HepG2 (cell line): ENCODE data around the gene KCND3. TPM values are rescaled to one million over a fixed set of nuclear protein-coding genes. Genes with fewer than 3 reads are reported as not detected.

Experiments used
- ATAC-seq: fragments of 200-7000 bp; cut with Tn5 transposase; 3 replicates; pipeline ENCODE4 v1.9.1; 2020; ENCODE audit warnings: mild to moderate bottlenecking, moderate library complexity
- BruUV-seq: library from RNA; stranded (reverse); fragments of 400-500 nt; replicated peaks from 2 replicates; lab custom pipeline; 2021; lab: Mats Ljungman, UMichigan
- CTCF ChIA-PET: fragments of 300-600 bp; formaldehyde crosslinking; extraction: SDS; loops from one replicate; lab custom pipeline; 2021; ENCODE audit warnings: low total read pairs, inconsistent platforms, low intra/inter-chr PET ratio; lab: Yijun Ruan, JAX
- POLR2A ChIA-PET: fragments of 350-600 bp; sonication (Branson Sonifier 250); formaldehyde crosslinking; loops from one replicate; lab custom pipeline; 2020; ENCODE audit warnings: antibody characterized with exemption, inconsistent platforms; lab: Yijun Ruan, JAX
- DNase-seq: peaks from one replicate; pipeline ENCODE4 v3.0.0-alpha.2; 2015; ENCODE audit warnings: low spot score
- FAIRE-seq: peaks from 3 replicates; lab custom pipeline; 2011; peaks lifted over from hg19 to GRCh38; lab: Jason Lieb, UNC
- H2AFZ ChIP-seq: one replicate; pipeline ENCODE4 v1.6.1; 2011; ENCODE audit warnings: low read length, inconsistent platforms
- H3K27ac ChIP-seq: fragments of 300-600 bp; 3 replicates; pipeline ENCODE4 v1.8.0; 2011; ENCODE audit warnings: mixed run types, mild to moderate bottlenecking, mixed read lengths, low read length, inconsistent platforms; ENCODE audit not compliant: insufficient read depth; ENCODE audit errors: extremely low read length
- H3K27me3 ChIP-seq, 2 experiments: fragments of 200-600 bp in 1 of 2; 2 replicates in 1 of 2; 3 replicates in 1 of 2; pipeline versions ENCODE4 v1.6.0 to v1.8.0; 2011; ENCODE audit warnings: low read length in 2 of 2, mild to moderate bottlenecking in 2 of 2, moderate library complexity in 2 of 2, inconsistent platforms in 1 of 2; ENCODE audit not compliant: insufficient read depth in 2 of 2, control insufficient read depth in 1 of 2
- H3K36me3 ChIP-seq, 2 experiments: fragments of 200-600 bp in 1 of 2; replicated peaks in 1 of 2; 2 replicates in 1 of 2; 3 replicates in 1 of 2; pipeline versions ENCODE4 v1.5.1 to v1.8.0; 2011; ENCODE audit warnings: low read length in 2 of 2, inconsistent platforms in 1 of 2; ENCODE audit not compliant: insufficient read depth in 2 of 2, control insufficient read depth in 1 of 2
- H3K4me1 ChIP-seq: 2 replicates; pipeline ENCODE4 v1.5.1; 2012; ENCODE audit warnings: low read length, inconsistent platforms; ENCODE audit not compliant: insufficient read depth
- H3K4me2 ChIP-seq: 2 replicates; pipeline ENCODE4 v1.6.0; 2011; ENCODE audit warnings: low read depth, low read length, inconsistent platforms
- H3K4me3 ChIP-seq, 3 experiments: fragments of 200-600 bp in 1 of 3; sonication (generic), shearing (Covaris generic) in 1 of 3; replicated peaks in 1 of 3; 2 replicates each; pipeline ENCODE4 v1.5.1; 2011 to 2016; ENCODE audit warnings: low read length in 3 of 3, inconsistent platforms in 2 of 3, low read depth in 2 of 3, mild to moderate bottlenecking in 2 of 3, control low read depth in 1 of 3, mixed read lengths in 1 of 3; ENCODE audit not compliant: insufficient read depth in 1 of 3
- H3K79me2 ChIP-seq: one replicate; pipeline ENCODE4 v1.6.1; 2011; ENCODE audit warnings: low read length, inconsistent platforms; ENCODE audit not compliant: insufficient read depth
- H3K9ac ChIP-seq: 2 replicates; pipeline ENCODE4 v1.6.0; 2011; ENCODE audit warnings: mild to moderate bottlenecking, low read depth, low read length, inconsistent platforms; ENCODE audit not compliant: insufficient read depth
- H3K9me3 ChIP-seq: 2 replicates; pipeline ENCODE4 v1.5.1; 2012; ENCODE audit warnings: mild to moderate bottlenecking, low read length
- H4K20me1 ChIP-seq: 2 replicates; pipeline ENCODE4 v1.6.0; 2011; ENCODE audit warnings: inconsistent platforms, mild to moderate bottlenecking, low read length, moderate library complexity; ENCODE audit not compliant: insufficient read depth
- BRCA1 ChIP-seq: sonication (generic); formaldehyde crosslinking; IDR thresholded peaks from 2 replicates; pipeline ENCODE4 v1.4.0; 2020; ENCODE audit warnings: missing genetic modification reagents
- FOXK1 ChIP-seq: sonication (generic); formaldehyde crosslinking; IDR thresholded peaks from 2 replicates; pipeline ENCODE4 v1.4.0; 2020; ENCODE audit warnings: low read depth, missing genetic modification reagents, borderline replicate concordance
- ISL2 ChIP-seq: sonication (generic); formaldehyde crosslinking; IDR thresholded peaks from 2 replicates; pipeline ENCODE4 v1.5.0; 2020; ENCODE audit warnings: missing genetic modification reagents
- NONO ChIP-seq, 2 experiments: fragments of 450-650 bp in 1 of 2; sonication (generic) in 1 of 2; formaldehyde crosslinking in 1 of 2; IDR thresholded peaks in 1 of 2; conservative IDR thresholded peaks in 1 of 2; 2 replicates each; pipeline versions ENCODE4 v1.6.1 to v1.8.0; 2017 to 2022; ENCODE audit warnings: mild to moderate bottlenecking in 1 of 2, missing genetic modification reagents in 1 of 2, moderate library complexity in 1 of 2
- PTBP1 ChIP-seq: fragments of 200-400 bp; formaldehyde crosslinking; IDR thresholded peaks from 2 replicates; pipeline ENCODE4 v1.6.1; 2018; ENCODE audit warnings: low read length, low read depth; ENCODE audit not compliant: poor library complexity, severe bottlenecking
- SIX1 ChIP-seq: sonication (generic); formaldehyde crosslinking; IDR thresholded peaks from 2 replicates; pipeline ENCODE4 v1.4.0; 2020; ENCODE audit warnings: missing genetic modification reagents, borderline replicate concordance
- SP2 ChIP-seq: sonication (generic); formaldehyde crosslinking; IDR thresholded peaks from 2 replicates; pipeline ENCODE4 v1.5.1; 2020; ENCODE audit warnings: mild to moderate bottlenecking, missing genetic modification reagents
- TARDBP ChIP-seq: sonication (generic); formaldehyde crosslinking; IDR thresholded peaks from 2 replicates; pipeline ENCODE4 v1.8.0; 2022; ENCODE audit warnings: mild to moderate bottlenecking, missing genetic modification reagents
- ZBTB1 ChIP-seq: sonication (generic); formaldehyde crosslinking; IDR thresholded peaks from 2 replicates; pipeline ENCODE4 v1.4.0; 2020; ENCODE audit warnings: missing genetic modification reagents, borderline replicate concordance
- ZFP82 ChIP-seq: sonication (generic); formaldehyde crosslinking; IDR thresholded peaks from 2 replicates; pipeline ENCODE4 v1.5.1; 2020; ENCODE audit warnings: mild to moderate bottlenecking, missing genetic modification reagents, borderline replicate concordance
- ZFP90 ChIP-seq: sonication (generic); formaldehyde crosslinking; IDR thresholded peaks from 2 replicates; pipeline ENCODE4 v1.8.0; 2022; ENCODE audit warnings: missing genetic modification reagents, mild to moderate bottlenecking, inconsistent platforms, borderline replicate concordance
- ZMAT3 ChIP-seq: sonication (generic); formaldehyde crosslinking; conservative IDR thresholded peaks from 2 replicates; pipeline ENCODE4 v1.7.0; 2021; ENCODE audit warnings: missing genetic modification reagents
- ZMYM3 ChIP-seq: sonication (generic); formaldehyde crosslinking; IDR thresholded peaks from 2 replicates; pipeline ENCODE4 v1.5.1; 2020; ENCODE audit warnings: mild to moderate bottlenecking, missing genetic modification reagents
- ZNF230 ChIP-seq: sonication (generic); formaldehyde crosslinking; IDR thresholded peaks from 2 replicates; pipeline ENCODE4 v1.4.0; 2020; ENCODE audit warnings: mild to moderate bottlenecking, missing genetic modification reagents
- ZNF354B ChIP-seq: sonication (generic); formaldehyde crosslinking; IDR thresholded peaks from 2 replicates; pipeline ENCODE4 v1.8.0; 2022; ENCODE audit warnings: mild to moderate bottlenecking, missing genetic modification reagents
- ZNF503 ChIP-seq: sonication (generic); formaldehyde crosslinking; IDR thresholded peaks from 2 replicates; pipeline ENCODE4 v1.4.0; 2020; ENCODE audit warnings: missing genetic modification reagents
- ZSCAN25 ChIP-seq: sonication (generic); formaldehyde crosslinking; IDR thresholded peaks from 2 replicates; pipeline ENCODE4 v1.8.0; 2022; ENCODE audit warnings: mild to moderate bottlenecking, missing genetic modification reagents
- in situ Hi-C: cut with HindIII; loops from 2 replicates; pipeline ENCODE4 v1.10.0; 2017; ENCODE audit warnings: low pct_unique_long_range_greater_than_20kb; ENCODE audit not compliant: extremely low pct_ligation_motif_present
- intact Hi-C: fragments of 100-400 bp; cut with micrococcal nuclease; formaldehyde crosslinking; loops from one replicate; pipeline ENCODE4 v1.10.0; 2022; ENCODE audit not compliant: unreplicated experiment
- polyA plus RNA-seq, 8 experiments: library from polyadenylated mRNA; depleted of rRNA in 3 of 8; stranded (reverse) in 7 of 8; unstranded in 1 of 8; fragments of >200 nt; fragmentation: Illumina TruSeq in 4 of 8; extraction: Trizol in 4 of 8; gene quantifications; 2 replicates each; pipeline versions ENCODE4 v1.2.1 to v1.2.3, GENCODE V29; 2011 to 2016; ENCODE audit warnings: low read depth in 4 of 8, missing spikeins in 1 of 8, mixed read lengths in 1 of 8; ENCODE audit not compliant: insufficient read depth in 1 of 8
- total RNA-seq, 5 experiments: library from RNA; depleted of rRNA; stranded (reverse); fragments of >200 nt; fragmentation: Illumina TruSeq; extraction: Trizol; gene quantifications; 2 replicates each; pipeline ENCODE4 v1.2.3, GENCODE V29; 2016; ENCODE audit warnings: low read depth in 1 of 5
- TF ChIP-seq, protein P1 (sequence below): sonication (generic); formaldehyde crosslinking; IDR thresholded peaks from 2 replicates; pipeline ENCODE4 v1.5.0; 2020; ENCODE audit warnings: mild to moderate bottlenecking, missing genetic modification reagents, borderline replicate concordance

KCND3 gene
- total and polyA plus RNA-seq, 2 of the 13 experiments (the other 11 are each of a cell fraction or from before 2014, with no cell fraction given) = 0.04 TPM; not detected in 1

GRCh38 chr1:111769517-111770146 is 219.8 kb downstream of the KCND3 start (continued):
- TF ChIP-seq FOXK1 (CRISPR knock-in tag) = 0 out of 2 replicates have a peak, but pooled peaks have one; percentile 23
- no peak for TF ChIP-seq ZMAT3
- TF ChIP-seq, protein P1, sequence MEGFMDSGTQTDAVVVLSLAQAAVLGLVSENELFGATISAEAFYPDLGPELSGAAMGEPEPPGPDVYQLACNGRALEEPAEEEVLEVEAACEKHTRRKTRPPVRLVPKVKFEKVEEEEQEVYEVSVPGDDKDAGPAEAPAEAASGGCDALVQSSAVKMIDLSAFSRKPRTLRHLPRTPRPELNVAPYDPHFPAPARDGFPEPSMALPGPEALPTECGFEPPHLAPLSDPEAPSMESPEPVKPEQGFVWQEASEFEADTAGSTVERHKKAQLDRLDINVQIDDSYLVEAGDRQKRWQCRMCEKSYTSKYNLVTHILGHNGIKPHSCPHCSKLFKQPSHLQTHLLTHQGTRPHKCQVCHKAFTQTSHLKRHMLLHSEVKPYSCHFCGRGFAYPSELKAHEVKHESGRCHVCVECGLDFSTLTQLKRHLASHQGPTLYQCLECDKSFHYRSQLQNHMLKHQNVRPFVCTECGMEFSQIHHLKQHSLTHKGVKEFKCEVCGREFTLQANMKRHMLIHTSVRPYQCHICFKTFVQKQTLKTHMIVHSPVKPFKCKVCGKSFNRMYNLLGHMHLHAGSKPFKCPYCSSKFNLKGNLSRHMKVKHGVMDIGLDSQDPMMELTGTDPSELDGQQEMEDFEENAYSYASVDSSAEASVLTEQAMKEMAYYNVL (CRISPR knock-in tag) = no peak
- TF ChIP-seq SIX1 (CRISPR knock-in tag) = peak; percentile 78; the same call in 1 of the 2 replicates
- no peak for TF ChIP-seq ZBTB1
- TF ChIP-seq SP2 (CRISPR knock-in tag) = no peak
- no peak for TF ChIP-seq ZFP90 (CRISPR knock-in tag)

- CTCF ChIA-PET = interaction anchor here (0.9 to 2.8 kb wide), 3 partner anchors 54 to 287 kb away, joined by 3 to 27 read pairs (median 3); no protein-coding TSS in a partner anchor
- H3K9me3 ChIP-seq = no peaks in the 10 kb centered on the region
- POLR2A ChIA-PET = no interaction called here
- TF ChIP-seq ZNF503 (CRISPR knock-in tag) = no peak
- no peak for TF ChIP-seq ZNF354B
- TF ChIP-seq PTBP1 = no peak
- no peak for TF ChIP-seq ISL2
- no peak for TF ChIP-seq ZFP82 (CRISPR knock-in tag)
- no peak for TF ChIP-seq ZNF230 (CRISPR knock-in tag)
- TF ChIP-seq BRCA1 = no peak
- TF ChIP-seq TARDBP = no peak
- TF ChIP-seq ZSCAN25 (CRISPR knock-in tag) = no peak
- no peak for TF ChIP-seq ZMYM3 (CRISPR knock-in tag)
- no peak for TF ChIP-seq NONO (IDR thresholded peaks at IDR 0.05)
- no peak for TF ChIP-seq NONO (CRISPR knock-in tag; conservative IDR thresholded peaks at IDR 0.05)
- TF ChIP-seq, all 625 proteins: peak for 0
- Histone ChIP-seq H2AFZ (no peak overlapping the region), H3K36me3 (peaks cover 6 to 28% of the 10 kb centered on the region in 2 experiments), H4K20me1 (no peaks in the 10 kb centered on the region), H3K4me1 (peaks cover 12% of the 10 kb centered on the region; the same call in 1 of the 2 replicates), H3K4me2 (no peak overlapping the region), H3K27me3 (no peaks in the 10 kb centered on the region), H3K79me2 (no peaks in the 10 kb centered on the region), H3K4me3 (no peak overlapping the region), H3K27ac (no peak overlapping the region), H3K9ac (no peak overlapping the region)
- ATAC-seq (no peak), DNase-seq (no peak), FAIRE-seq (no peak)
- intact Hi-C loops (loop anchor here (1.0 kb wide), 3 partner anchors 21 to 287 kb away; no protein-coding TSS in a partner anchor), in situ Hi-C loops (loop anchor here (5.0 kb wide), 1 partner anchor 286 kb away; no protein-coding TSS in a partner anchor)
- no TSS peak for BruUV-seq
Observed at GRCh38 chr1:111768625-111769024, 220.8 kb downstream of the KCND3 start.
